HG03378 (cell line): Measurements from ENCODE around the gene CYB561D2.

Source experiments
- ATAC-seq: cut with Tn5 transposase; IDR thresholded peaks from one replicate; pipeline ENCODE4 v1.9.1; 2021; ENCODE audit warnings: mild to moderate bottlenecking, moderate library complexity; ENCODE audit not compliant: unreplicated experiment

CYB561D2 gene

DNA sequence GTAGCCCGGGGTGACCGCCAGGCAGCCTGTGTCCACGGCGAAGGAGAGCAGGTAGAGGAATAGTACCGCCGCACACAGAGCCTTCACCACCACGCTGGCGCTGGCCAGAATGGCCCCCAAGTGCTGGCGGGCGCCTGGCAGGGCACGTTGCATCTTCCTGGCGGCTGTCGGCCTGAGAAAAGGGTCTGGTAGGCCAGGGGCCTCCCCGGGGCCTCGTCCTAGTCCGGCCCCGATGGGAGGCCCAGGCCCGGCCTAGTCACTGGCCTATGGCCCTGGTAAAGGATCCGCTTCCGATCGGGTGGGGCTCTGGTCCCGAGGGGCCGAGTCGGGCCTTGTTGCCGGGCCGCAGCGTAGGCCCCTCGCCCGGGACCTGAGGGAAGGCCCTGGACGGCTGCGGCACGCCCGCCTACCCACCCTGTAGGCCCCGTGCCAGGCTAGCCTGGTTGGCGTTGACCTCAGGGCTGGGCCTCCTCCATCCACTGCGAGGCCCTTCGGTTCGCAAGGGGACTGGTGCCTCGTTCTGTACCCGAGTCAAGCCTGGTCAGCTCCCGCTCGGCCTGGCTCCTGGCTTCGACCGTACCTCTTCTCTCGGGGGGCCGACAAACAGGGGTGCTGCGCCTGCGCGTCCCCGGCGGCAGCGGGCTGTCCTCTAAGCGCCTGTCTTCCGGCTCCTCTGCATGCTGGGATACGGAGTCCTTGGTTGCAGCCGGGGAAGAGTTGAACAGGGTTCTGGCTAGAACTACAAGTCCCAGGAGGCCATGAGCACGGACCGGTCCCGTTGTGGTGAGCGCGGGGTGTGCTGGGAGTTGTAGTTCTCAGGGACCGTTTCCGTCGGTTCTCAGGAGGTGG lies 8.5 kb downstream of the CYB561D2 start, which contains the start of gene TMEM115:
Gene TMEM115 (minus strand): TSS at position 611 of the 849 bp plus-strand sequence. CDS start 458 bp downstream, at position 153.
- ATAC-seq, result peak; percentile 97

DNA sequence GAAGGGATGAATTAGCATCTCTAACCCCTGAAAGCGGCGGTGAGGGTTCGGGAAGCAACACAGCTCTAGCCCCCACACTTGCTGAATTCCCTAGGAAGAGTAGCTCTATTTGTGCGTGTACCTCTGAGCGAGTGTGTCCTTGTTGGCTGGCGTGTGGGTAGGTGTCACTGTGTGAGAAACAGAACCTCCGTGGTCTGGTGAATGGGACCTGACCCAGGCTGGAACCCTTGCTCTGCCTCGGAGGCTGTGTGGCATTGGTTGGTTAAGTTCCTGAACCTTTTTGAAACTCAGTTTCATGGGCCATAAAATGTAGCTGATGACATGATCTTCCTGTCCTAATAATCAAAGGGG lies 9.1 kb downstream of the CYB561D2 start:
- no peak for ATAC-seq

DNA sequence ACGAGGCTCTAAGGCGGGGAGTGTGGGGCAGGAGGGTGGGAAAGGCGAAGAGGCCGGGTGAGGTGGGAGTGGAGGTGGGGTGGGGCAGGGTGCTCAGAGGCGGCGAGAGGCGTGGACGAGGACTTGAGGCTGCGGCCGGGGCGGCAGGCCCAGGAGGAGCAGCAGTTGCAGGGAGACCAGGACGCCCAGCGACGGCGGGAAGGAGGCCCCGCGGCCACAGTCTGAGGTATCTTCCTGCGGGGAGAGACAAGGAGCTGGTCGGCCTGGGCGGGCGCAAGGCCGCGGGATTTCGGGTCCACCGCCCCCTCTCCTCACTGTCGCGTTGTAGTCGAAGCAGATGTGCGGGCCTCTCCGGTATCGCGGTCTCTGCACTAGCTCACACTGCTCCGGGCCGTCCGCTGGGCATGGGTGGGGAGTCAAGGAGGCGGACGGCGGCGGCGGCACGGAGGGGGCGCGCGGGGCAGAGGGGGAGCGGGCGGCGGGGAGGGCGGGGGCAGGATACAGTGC lies 14.0 kb downstream of the CYB561D2 start:
- ATAC-seq, result no peak

DNA sequence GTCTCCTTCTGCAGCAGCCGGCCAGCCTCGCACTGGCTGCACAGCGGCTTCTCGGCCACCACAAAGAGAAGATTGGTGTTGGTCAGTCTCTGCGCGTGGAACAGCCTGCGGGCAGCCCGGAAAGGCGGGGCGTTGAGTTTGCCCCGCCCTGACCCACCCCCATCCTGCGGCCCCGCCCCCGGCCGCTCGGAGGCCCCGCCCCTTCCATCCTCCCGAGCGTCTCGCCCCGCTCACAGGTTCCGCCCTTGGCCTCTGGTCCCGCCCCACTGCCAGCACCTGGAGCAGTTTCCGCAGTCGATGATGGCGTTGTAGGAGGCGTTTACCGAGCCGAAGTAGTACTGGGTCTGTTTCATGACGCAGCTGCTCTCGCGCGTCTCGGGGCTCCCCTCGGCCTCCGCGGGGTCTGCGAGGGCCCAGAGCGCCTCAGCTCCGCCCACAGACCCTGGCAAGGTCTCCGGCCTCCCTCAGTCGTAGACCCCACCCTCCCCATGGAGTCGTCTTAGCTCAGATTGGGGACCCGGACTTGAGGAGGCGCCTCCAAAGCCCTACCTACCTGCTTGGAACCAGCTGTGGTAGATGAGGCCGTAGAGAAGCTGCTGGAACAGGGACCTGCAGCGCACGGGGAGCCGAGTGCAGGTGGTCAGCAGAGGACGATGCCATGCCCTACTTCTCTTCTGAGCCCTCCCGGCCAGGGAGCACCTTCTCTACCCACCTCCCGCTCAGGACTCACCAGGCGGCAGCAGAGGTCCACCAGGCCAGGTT lies 14.6 kb downstream of the CYB561D2 start:
- peak; percentile 77 for ATAC-seq

DNA sequence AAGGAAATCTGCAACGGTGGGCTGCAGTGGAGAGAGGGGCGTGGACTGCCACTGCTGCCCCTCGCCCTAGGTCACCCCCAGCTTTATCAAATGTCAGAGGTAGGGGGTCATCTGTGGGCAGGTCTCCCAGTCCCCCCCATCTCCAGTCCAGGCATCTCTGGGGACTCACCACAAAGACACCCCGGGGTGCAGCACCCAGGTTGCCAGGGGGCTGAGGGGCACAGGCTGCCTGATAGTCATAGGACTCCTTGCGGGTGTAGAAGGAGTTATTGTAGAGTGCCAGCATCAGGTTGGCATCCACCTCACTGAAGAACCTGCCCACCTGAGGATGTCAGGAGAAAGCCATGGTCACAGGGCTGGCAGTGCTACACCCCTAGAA lies 15.2 kb downstream of the CYB561D2 start:
- no peak for ATAC-seq

DNA sequence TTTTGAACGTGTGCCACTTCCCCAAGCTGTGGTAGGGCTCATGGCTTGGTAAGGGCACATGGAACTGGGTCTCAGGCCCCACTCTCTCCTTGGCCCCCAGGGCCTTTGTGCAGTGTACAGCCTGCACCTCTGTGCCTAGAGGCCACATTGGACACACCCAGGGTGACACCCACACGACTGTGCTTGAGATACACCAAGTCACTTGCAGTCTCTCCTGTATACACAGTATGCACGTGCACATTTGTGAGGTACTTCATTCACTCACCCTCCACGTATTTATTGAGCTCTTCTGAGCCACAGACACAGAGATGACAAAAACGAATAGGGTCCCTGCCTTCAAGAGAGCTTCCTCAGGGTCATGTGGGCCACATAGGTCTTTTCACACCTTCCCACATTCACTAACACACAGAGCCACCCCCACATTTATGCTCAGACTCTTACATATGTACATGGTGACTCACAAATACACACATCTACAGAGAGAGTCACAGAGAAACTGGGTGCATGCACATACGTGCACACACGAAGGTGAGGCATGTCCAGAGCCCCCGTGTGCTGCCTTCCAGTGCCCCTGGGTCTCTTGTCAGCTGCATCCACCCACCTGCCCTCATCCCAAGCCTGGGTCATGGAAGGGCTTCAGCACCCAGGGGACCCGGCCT lies 18.5 kb downstream of the CYB561D2 start:
- ATAC-seq, result no peak

DNA sequence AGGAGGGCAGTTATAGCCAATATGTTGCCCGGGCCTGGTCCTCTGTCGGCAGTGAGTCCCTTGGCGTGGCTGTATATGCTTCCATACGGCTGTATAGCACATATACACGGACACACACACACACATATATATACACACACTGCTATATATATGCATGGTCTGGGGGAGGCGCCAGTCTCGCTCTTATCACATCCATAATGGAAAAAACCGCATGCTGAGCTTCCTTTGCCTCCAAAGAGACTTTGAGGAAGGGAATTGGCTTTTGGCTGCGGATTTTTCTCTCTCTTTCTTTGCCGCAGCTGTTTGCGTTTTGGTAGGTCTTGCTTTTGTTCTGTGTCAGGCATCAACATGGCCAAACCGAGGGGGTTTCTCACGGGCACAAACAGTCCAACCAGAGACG lies 19.9 kb downstream of the CYB561D2 start:
- ATAC-seq, result no peak

DNA sequence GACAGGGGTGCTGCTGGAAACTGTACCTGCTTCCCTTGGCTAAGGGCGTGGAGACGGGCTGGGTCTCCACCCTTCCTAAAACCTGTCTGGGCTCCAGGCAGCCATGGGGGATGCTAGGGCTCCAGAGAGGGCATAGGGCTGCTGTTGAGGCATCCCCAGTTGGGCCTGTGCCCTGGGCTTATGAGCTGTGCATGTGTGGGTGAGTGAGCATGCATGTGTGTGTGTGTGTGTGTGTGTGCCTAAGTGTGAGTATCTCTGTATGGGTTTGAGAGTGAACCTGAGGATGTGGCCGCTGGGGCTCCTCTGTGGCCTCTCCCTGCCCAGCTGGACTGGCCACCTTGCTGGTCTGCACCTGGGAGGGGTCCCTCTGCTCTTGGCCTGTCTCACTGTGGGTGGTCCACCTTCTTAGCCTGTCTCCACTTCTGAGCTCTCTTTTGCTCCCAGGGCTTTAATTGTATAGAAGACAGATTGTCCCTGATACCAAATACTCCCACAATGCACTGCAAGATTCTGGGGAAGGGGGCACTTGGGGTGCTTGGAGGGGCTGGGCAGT lies 20.5 kb downstream of the CYB561D2 start:
- ATAC-seq, result no peak

DNA sequence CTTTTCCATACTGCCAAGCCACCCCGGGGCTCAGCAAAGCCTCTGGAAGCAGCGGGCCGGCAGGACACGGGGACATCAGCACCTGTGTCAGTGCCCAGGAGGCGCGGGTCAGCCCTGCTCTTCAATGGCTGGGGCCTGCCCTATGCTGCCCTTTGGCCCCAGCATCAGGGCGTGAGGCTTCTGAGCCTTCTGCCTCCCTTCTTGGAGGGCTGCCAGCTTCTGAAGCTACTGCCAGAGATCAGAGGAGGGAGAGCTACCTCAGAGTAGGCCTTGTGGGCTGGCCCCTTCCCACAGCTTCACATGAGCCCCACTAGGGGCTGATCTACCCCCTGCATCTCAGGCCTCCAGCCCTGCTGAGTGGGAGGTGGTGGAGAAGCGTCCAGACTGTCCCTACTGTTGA lies 21.7 kb downstream of the CYB561D2 start:
- ATAC-seq, result no peak

DNA sequence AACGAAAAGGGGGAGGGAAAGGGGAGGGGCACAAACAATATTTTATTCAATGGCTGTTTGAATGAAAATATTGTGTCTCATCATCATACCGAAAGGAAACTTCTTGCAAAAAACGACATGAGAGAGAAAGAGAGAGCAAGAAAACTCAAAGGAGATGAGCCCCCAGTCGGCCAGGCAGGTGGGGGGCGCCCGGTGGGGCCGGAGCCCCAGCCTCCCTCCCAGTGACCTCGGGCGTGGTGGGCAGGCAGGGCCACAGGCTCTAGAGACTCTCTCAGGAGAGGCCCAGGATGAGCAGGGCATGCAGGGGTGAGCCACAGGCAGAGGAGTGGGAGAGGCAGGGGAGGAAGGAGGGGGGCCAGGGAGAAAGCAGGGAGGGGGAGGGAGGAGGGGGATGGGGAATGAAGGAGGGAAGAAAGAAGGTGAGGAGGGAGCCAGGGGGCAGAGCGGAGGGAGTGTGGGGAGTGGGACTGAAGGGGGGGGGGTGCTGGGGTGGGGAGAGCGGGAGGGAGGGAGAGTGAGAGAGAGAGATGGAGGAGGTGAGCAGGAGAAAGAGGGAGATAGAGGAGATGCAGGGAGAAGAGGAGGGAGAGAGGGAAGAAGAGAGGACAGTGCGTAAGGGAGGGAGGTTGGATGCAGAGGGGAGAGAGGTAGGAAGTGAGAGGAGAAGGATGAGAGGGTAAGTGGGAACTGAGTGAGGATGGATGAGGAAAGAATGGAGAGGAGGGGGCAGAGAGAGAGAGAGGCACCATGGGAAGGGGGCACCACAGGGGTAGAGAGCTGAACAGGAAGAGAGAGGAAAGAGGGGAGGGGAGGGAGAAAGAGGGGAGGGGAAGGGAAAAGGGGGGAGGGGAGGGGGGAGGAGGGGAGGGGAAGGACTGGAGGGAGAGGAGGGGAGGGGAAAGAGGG lies 22.7 kb downstream of the CYB561D2 start:
- ATAC-seq, result no peak

DNA sequence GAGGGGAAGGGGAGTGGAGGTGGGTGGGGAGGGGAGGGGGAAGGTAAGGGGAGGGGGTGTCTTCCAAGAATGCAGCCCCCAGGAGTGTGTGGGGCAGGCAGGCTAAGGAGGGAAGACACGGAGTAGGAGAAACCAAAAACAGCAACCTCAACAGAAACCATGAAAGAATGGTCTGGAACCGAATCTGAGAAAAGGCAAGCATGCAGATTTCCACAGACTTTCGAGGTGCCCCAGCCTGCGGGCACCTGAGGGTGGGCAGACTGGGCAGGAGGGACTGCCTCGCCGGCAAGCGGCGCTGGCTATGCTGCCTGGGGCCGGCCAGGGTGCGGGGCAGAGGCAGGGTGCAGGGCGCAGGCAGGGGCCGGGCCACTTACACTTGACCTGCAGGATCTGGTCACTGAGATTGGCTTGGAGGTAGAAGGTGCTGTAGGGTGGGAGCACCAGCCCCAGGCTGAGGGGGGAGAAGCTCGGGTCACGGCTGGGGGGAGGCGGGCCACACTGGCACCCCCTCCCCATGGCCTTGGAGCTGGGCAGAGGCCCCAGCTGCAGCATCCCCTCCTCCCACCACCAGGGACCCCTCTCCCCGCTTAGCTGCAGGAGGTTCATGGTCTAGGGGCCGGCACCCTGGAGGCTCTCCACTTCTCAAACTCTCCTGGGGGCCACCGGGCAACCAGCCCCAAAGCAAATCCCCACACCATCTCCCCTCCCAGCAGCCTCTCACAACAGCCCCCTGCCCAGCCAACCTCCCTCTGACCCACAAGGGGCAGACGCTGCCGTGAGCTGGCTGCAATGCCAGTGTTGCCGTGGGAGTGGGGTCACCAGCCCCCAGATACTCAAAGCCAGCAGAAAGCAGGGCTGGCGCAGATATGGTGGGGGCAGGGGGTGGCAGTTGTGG lies 23.9 kb downstream of the CYB561D2 start:
- no peak for ATAC-seq

DNA sequence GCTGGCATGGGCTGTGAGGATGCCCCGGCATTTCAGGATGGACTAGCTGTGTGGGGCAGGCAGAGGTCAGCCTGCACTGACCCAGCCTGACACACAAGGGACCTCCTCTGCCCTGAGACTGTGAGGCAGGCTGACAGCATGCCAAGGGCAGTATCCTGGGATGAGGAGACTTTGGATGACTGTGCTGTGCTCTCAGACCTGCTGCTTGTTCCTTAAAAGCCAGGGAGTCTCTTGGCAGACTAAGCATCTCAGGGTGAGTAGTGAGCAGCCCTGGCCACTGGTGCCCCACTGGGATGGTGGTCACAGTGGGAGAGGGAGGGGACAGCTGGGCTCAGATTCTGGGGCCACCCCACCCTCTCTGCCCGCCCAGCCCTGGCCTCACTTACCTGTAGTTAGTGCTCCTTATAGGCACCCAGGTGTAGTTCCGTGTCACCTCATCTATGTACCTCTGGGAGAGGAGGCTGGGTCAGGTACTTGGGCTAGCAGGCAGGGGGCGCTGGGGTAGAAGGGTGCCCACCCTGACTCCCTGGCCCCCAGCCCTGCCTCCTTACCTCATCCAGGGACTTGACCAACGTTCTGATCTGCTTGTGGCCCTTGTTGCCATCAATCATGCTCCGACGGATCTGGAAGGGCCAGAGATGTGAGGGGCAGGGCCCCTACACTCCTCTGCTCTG lies 24.7 kb downstream of the CYB561D2 start:
- no peak for ATAC-seq

DNA sequence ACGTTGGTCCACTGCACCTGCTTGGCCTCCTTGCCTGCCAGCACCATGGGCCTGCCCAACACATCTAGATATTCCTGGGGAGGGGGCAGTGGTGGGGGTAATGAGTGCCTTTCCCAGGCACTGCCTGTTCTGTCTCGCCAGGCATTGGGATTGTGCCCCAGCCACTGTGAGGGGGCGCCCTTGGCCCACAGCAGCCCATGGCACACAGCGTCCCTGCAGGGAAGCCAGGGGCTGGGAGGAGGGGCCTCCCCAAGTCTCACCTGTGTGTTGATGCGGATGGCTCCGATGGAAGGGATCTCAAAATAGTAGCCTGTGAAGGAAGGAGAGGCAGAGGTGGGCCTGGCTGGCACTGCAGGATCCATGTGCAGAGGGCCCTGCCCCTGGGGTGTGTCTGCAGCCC lies 27.4 kb downstream of the CYB561D2 start:
- no peak for ATAC-seq

DNA sequence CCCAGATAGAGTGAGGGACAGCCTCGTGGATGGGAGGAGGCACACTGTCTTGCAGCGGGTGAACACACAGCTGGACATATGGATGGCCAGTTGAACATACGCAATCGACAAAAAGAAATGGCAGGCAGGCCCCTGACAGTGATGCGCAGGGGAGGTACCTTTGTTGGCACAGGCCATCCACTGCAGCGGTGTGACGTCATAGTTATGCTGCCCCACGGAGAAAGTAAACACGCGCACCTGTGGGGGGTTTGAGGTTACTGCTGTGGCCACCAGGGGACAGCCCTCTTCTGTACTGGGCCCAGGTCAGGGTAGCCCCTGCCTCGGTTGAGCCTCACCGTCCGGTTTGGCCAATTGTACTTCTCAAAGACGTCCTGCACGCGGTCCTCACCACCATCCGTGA lies 28.1 kb downstream of the CYB561D2 start:
- no peak for ATAC-seq

DNA sequence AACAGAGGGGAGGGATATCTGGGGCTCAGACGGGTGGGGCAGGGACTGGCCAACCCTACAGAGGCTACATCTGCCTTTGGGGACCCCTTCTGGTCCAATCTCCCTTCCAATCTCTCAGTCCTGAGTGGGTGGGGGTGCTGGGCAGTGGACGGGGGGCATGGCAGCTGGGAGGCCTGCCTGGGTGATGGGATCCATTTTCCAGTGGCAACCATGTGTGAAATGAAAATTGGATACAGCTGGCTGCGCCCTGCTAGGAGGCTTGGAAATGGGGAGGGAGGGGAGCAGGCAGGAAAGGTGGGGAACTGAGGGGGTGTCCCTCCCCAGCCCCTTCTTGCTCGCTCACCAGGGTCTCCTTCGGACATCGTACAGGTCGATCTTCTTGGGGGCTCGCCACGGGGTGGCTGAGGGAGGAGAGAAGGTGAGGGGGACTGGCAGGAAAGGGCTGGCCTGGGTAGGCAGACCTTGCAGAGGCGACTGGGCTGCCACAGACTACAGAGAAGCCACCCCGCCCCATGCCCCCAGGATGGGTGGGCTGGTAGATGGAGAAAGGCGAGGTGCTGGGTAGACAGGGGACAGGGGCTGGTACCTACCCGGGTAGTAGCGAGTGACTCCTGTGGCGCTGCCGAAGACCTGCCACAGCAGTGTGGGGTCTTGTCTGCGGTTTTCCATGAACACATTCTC lies 29.9 kb downstream of the CYB561D2 start:
- no peak for ATAC-seq

DNA sequence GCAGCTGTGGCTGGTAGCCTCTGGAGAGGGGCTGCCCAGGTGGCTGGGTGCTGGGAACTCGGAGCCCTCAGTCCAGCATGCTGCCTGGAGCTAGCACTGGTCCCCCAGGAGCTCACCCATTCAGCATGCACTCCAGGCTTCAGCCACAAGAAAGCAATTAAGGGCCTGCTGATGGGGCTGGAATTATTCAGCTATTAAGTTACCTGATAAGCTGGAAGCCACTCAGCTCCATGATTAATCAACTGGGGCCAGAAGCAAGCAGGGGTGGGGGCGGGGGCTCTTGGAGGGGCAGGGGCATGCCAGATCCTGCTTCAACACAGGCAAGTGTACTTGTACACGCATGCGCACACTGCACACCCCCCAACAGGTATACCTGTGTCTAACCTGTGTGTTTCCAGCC lies 30.7 kb downstream of the CYB561D2 start:
- ATAC-seq, result no peak

DNA sequence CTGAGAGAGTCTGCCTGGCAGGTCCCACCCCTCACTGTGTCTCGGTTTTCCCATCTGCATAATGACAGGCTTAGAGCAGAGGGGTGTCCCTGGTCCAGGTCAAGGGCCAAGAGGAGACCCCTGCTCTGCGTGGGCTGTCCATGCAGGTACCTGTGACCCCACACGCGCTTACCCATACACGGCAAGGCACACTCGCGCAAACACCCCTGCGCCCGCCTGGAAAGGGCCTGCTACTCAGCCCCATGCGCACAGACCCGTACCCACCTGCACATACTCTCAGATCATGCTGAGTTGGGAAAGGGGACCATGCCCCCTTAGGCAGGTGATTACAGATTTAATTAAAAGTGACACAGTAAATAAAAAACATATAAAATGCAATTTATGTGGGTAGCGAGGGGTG lies 32.1 kb downstream of the CYB561D2 start:
- no peak for ATAC-seq

DNA sequence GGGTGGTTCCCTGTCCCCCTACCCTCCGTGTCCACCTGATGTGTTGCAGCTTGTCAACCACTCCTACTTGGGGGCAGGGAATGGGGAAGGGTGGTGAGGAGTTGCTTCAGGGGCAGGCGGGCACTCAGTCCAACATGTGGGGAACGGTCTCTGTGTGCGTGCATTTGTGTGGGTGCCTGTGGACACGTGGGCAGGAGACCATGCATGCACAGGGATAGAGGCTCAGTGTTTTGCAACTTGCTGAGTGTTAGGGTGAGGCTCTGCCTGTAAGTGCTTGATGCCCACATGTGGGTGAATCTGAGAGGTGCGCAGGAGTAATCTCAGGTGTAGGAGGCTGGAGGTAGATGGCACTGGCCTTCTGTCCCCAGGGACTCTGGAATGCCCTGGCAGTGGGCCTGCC lies 33.1 kb downstream of the CYB561D2 start:
- no peak for ATAC-seq
